ENCODE measurements around the gene DNTT.

DNTT gene

GRCh38 chr10:96269438-96270300 is 34.6 kb upstream of the DNTT start:
- H3K36me3 ChIP-seq (ENCODE audit: insufficient read depth, insufficient read length, low read length), result no peaks in the 10 kb centered on the region
- H3K4me3 ChIP-seq (ENCODE audit: insufficient read length, low read depth), result no peak overlapping the region
- DNase-seq (ENCODE audit: low read depth, low spot score), result no peak
- H3K27me3 ChIP-seq (ENCODE audit: insufficient read depth, insufficient read length), result no peaks in the 10 kb centered on the region
- H3K9me3 ChIP-seq (ENCODE audit: insufficient read depth, low read length), result no peaks in the 10 kb centered on the region
- no peak overlapping the region for H3K9ac ChIP-seq (ENCODE audit: insufficient read length, low read depth)
- TF ChIP-seq SUZ12 (IDR thresholded peaks at IDR 0.05; ENCODE audit: extremely low read depth, insufficient read depth, insufficient read length), result no peak
- TF ChIP-seq YY1 (IDR thresholded peaks at IDR 0.05; ENCODE audit: insufficient read depth, insufficient read length), result no peak
- TF ChIP-seq ZNF274 (IDR thresholded peaks at IDR 0.05; ENCODE audit: low read depth, low read length), result no peak
- H3K4me1 ChIP-seq (ENCODE audit: insufficient read depth, insufficient read length), result no peaks in the 10 kb centered on the region

GRCh38 chr10:96270571-96270970 is 33.7 kb upstream of the DNTT start:
- Histone ChIP-seq H3K9me3 (ENCODE audit: insufficient read depth, low read length) (no peaks in the 10 kb centered on the region), H3K36me3 (ENCODE audit: insufficient read depth, insufficient read length, low read length) (no peaks in the 10 kb centered on the region), H3K4me1 (ENCODE audit: insufficient read depth, insufficient read length) (no peaks in the 10 kb centered on the region), H3K9ac (ENCODE audit: insufficient read length, low read depth) (no peak overlapping the region), H3K4me3 (ENCODE audit: insufficient read length, low read depth) (no peak overlapping the region), H3K27me3 (ENCODE audit: insufficient read depth, insufficient read length) (no peaks in the 10 kb centered on the region)
- TF ChIP-seq ZNF274 (IDR thresholded peaks at IDR 0.05; ENCODE audit: low read depth, low read length), result no peak
- TF ChIP-seq YY1 (IDR thresholded peaks at IDR 0.05; ENCODE audit: insufficient read depth, insufficient read length), result no peak
- no peak for TF ChIP-seq SUZ12 (IDR thresholded peaks at IDR 0.05; ENCODE audit: extremely low read depth, insufficient read depth, insufficient read length)
- no peak for DNase-seq (ENCODE audit: low read depth, low spot score)

- no peak for DNase-seq (ENCODE audit: low read depth, low spot score)
- TF ChIP-seq ZNF274 (IDR thresholded peaks at IDR 0.05; ENCODE audit: low read depth, low read length) (no peak), SUZ12 (IDR thresholded peaks at IDR 0.05; ENCODE audit: extremely low read depth, insufficient read depth, insufficient read length) (no peak), YY1 (IDR thresholded peaks at IDR 0.05; ENCODE audit: insufficient read depth, insufficient read length) (no peak)
- no peaks in the 10 kb centered on the region for H3K4me1 ChIP-seq (ENCODE audit: insufficient read depth, insufficient read length)
- no peaks in the 10 kb centered on the region for H3K27me3 ChIP-seq (ENCODE audit: insufficient read depth, insufficient read length)
- no peak within 1 kb of the TSS for H3K9ac ChIP-seq (ENCODE audit: insufficient read length, low read depth)
- H3K4me3 ChIP-seq (ENCODE audit: insufficient read length, low read depth), result no peak within 1 kb of the TSS
- no peaks in the 10 kb centered on the region for H3K9me3 ChIP-seq (ENCODE audit: insufficient read depth, low read length)
- no peaks in the 10 kb centered on the region for H3K36me3 ChIP-seq (ENCODE audit: insufficient read depth, insufficient read length, low read length)
Observed at GRCh38 chr10:96271016-96271815, 33.0 kb upstream of the DNTT start, which contains the start of gene BLNK. TSS of gene BLNK (minus strand) at chr10:96271569. CDS start at chr10:96271398, 171 bp downstream.

GRCh38 chr10:96272316-96273280 is 31.6 kb upstream of the DNTT start:
- H3K36me3 ChIP-seq (ENCODE audit: insufficient read depth, insufficient read length, low read length), result no peaks in the 10 kb centered on the region
- no peak for DNase-seq (ENCODE audit: low read depth, low spot score)
- no peaks in the 10 kb centered on the region for H3K4me1 ChIP-seq (ENCODE audit: insufficient read depth, insufficient read length)
- no peaks in the 10 kb centered on the region for H3K27me3 ChIP-seq (ENCODE audit: insufficient read depth, insufficient read length)
- H3K9me3 ChIP-seq (ENCODE audit: insufficient read depth, low read length), result no peaks in the 10 kb centered on the region
- TF ChIP-seq YY1 (IDR thresholded peaks at IDR 0.05; ENCODE audit: insufficient read depth, insufficient read length) (no peak), ZNF274 (IDR thresholded peaks at IDR 0.05; ENCODE audit: low read depth, low read length) (no peak), SUZ12 (IDR thresholded peaks at IDR 0.05; ENCODE audit: extremely low read depth, insufficient read depth, insufficient read length) (no peak)
- no peak overlapping the region for H3K4me3 ChIP-seq (ENCODE audit: insufficient read length, low read depth)
- no peak overlapping the region for H3K9ac ChIP-seq (ENCODE audit: insufficient read length, low read depth)

- no peaks in the 10 kb centered on the region for H3K27me3 ChIP-seq (ENCODE audit: insufficient read depth, insufficient read length)
- H3K9ac ChIP-seq (ENCODE audit: insufficient read length, low read depth), result no peak overlapping the region
- DNase-seq (ENCODE audit: low read depth, low spot score), result no peak
- no peak overlapping the region for H3K4me3 ChIP-seq (ENCODE audit: insufficient read length, low read depth)
- H3K36me3 ChIP-seq (ENCODE audit: insufficient read depth, insufficient read length, low read length), result no peaks in the 10 kb centered on the region
- no peak for TF ChIP-seq ZNF274 (IDR thresholded peaks at IDR 0.05; ENCODE audit: low read depth, low read length)
- TF ChIP-seq YY1 (IDR thresholded peaks at IDR 0.05; ENCODE audit: insufficient read depth, insufficient read length), result no peak
- TF ChIP-seq SUZ12 (IDR thresholded peaks at IDR 0.05; ENCODE audit: extremely low read depth, insufficient read depth, insufficient read length), result no peak
- H3K9me3 ChIP-seq (ENCODE audit: insufficient read depth, low read length), result no peaks in the 10 kb centered on the region
- H3K4me1 ChIP-seq (ENCODE audit: insufficient read depth, insufficient read length), result no peaks in the 10 kb centered on the region
Observed at GRCh38 chr10:96275685-96276418, 28.4 kb upstream of the DNTT start.

GRCh38 chr10:96276426-96276825 is 27.8 kb upstream of the DNTT start:
- H3K4me1 ChIP-seq (ENCODE audit: insufficient read depth, insufficient read length), result no peaks in the 10 kb centered on the region

More at GRCh38 chr10:96276426-96276825, 27.8 kb upstream of the DNTT start:
- Histone ChIP-seq H3K9ac (ENCODE audit: insufficient read length, low read depth) (no peak overlapping the region), H3K9me3 (ENCODE audit: insufficient read depth, low read length) (no peaks in the 10 kb centered on the region), H3K4me3 (ENCODE audit: insufficient read length, low read depth) (no peak overlapping the region), H3K27me3 (ENCODE audit: insufficient read depth, insufficient read length) (no peaks in the 10 kb centered on the region), H3K36me3 (ENCODE audit: insufficient read depth, insufficient read length, low read length) (no peaks in the 10 kb centered on the region)
- no peak for DNase-seq (ENCODE audit: low read depth, low spot score)
- TF ChIP-seq ZNF274 (IDR thresholded peaks at IDR 0.05; ENCODE audit: low read depth, low read length), result no peak
- no peak for TF ChIP-seq YY1 (IDR thresholded peaks at IDR 0.05; ENCODE audit: insufficient read depth, insufficient read length)
- no peak for TF ChIP-seq SUZ12 (IDR thresholded peaks at IDR 0.05; ENCODE audit: extremely low read depth, insufficient read depth, insufficient read length)

Data from NT2/D1 (cell line).